SK-N-SH (cell line): ENCODE data around the gene MTA3. TPM values are rescaled to one million over a fixed set of nuclear protein-coding genes. Genes with fewer than 3 reads are reported as not detected.
A peak's percentile ranks its signal among the peaks of the same experiment; 100 is the strongest.

Experiments
- CTCF ChIA-PET: fragments of 300-600, 350-600 bp; formaldehyde crosslinking; extraction: SDS; loops from one replicate; lab custom pipeline; 2021; lab: Yijun Ruan, JAX
- POLR2A ChIA-PET: fragments of 350-600 bp; sonication (Branson Sonifier 250); formaldehyde crosslinking; extraction: SDS; loops from one replicate; lab custom pipeline; 2020; ENCODE audit warnings: antibody characterized with exemption, inconsistent platforms; lab: Yijun Ruan, JAX
- DNase-seq: peaks from one replicate; pipeline ENCODE4 v3.0.0; 2012
- H2AFZ ChIP-seq: fragments of 200-600 bp; sonication (generic); 2 replicates; pipeline ENCODE4 v1.8.1; 2016; ENCODE audit warnings: antibody characterized with exemption, mild to moderate bottlenecking, low read depth
- H3F3A ChIP-seq: fragments of 200-600 bp; sonication (generic); replicated peaks from 2 replicates; pipeline ENCODE3; 2016; ENCODE audit warnings: antibody characterized with exemption, mild to moderate bottlenecking; ENCODE audit not compliant: insufficient read depth
- H3K27ac ChIP-seq, 2 experiments: fragments of 200-500 bp in 1 of 2; fragments of 200-600 bp in 1 of 2; sonication (Bioruptor generic) in 1 of 2; sonication (generic), shearing (Covaris generic) in 1 of 2; 2 replicates each; pipeline versions ENCODE4 v1.5.1 to v1.6.1; 2014 to 2016; ENCODE audit warnings: low read depth in 2 of 2, inconsistent platforms in 1 of 2, low read length in 1 of 2, mild to moderate bottlenecking in 1 of 2, mixed read lengths in 1 of 2
- H3K27me3 ChIP-seq: fragments of 200-600 bp; sonication (generic), shearing (Covaris generic); 2 replicates; pipeline ENCODE4 v1.6.1; 2016; ENCODE audit warnings: mixed run types; ENCODE audit not compliant: insufficient read depth
- H3K36me3 ChIP-seq, 2 experiments: fragments of 200-500 bp in 1 of 2; fragments of 200-600 bp in 1 of 2; sonication (Bioruptor generic) in 1 of 2; sonication (generic) in 1 of 2; replicated peaks in 1 of 2; 2 replicates each; pipeline versions ENCODE3 to v1.5.1; 2014 to 2016; ENCODE audit warnings: low read length in 1 of 2, mild to moderate bottlenecking in 1 of 2; ENCODE audit not compliant: insufficient read depth in 2 of 2, control insufficient read depth in 1 of 2
- H3K4me1 ChIP-seq, 2 experiments: fragments of 200-500 bp in 1 of 2; fragments of 200-600 bp in 1 of 2; sonication (Bioruptor generic) in 1 of 2; sonication (generic), shearing (Covaris generic) in 1 of 2; 2 replicates each; pipeline versions ENCODE4 v1.5.1 to v1.6.1; 2014 to 2016; ENCODE audit warnings: low read depth in 1 of 2, low read length in 1 of 2, mixed run types in 1 of 2; ENCODE audit not compliant: insufficient read depth in 2 of 2, control insufficient read depth in 1 of 2
- H3K4me2 ChIP-seq: fragments of 200-600 bp; sonication (generic), shearing (Covaris generic); 2 replicates; pipeline ENCODE4 v1.6.1; 2017; ENCODE audit warnings: mixed run types
- H3K4me3 ChIP-seq, 2 experiments: fragments of 200-500 bp in 1 of 2; fragments of 200-600 bp in 1 of 2; sonication (Bioruptor generic) in 1 of 2; sonication (generic), shearing (Covaris generic) in 1 of 2; 2 replicates each; pipeline versions ENCODE4 v1.5.1 to v1.8.1; 2014 to 2016; ENCODE audit warnings: low read depth in 2 of 2, inconsistent platforms in 1 of 2, low read length in 1 of 2, mild to moderate bottlenecking in 1 of 2, mixed read lengths in 1 of 2, moderate library complexity in 1 of 2
- H3K79me2 ChIP-seq: fragments of 200-600 bp; sonication (generic); 2 replicates; pipeline ENCODE4 v1.8.1; 2017; ENCODE audit warnings: mild to moderate bottlenecking; ENCODE audit not compliant: insufficient read depth
- H3K9ac ChIP-seq: fragments of 200-600 bp; sonication (generic); 2 replicates; pipeline ENCODE4 v1.6.1; 2017; ENCODE audit warnings: mixed run types
- H3K9me2 ChIP-seq: fragments of 200-600 bp; sonication (generic); 2 replicates; pipeline ENCODE4 v1.6.1; 2017; ENCODE audit warnings: mixed run types
- H3K9me3 ChIP-seq: fragments of 200-600 bp; sonication (generic); 2 replicates; pipeline ENCODE4 v1.6.1; 2017; ENCODE audit warnings: mixed run types, mild to moderate bottlenecking, moderate library complexity
- H4K20me1 ChIP-seq: fragments of 200-600 bp; sonication (generic); 2 replicates; pipeline ENCODE4 v1.6.1; 2017; ENCODE audit warnings: mild to moderate bottlenecking, mixed run types; ENCODE audit not compliant: insufficient read depth
- CHD2 ChIP-seq: fragments of 150-350 bp; IDR thresholded peaks from 2 replicates; pipeline ENCODE4 v1.6.1; 2018; ENCODE audit warnings: low read length; ENCODE audit not compliant: partially characterized antibody
- ELF1 ChIP-seq: IDR thresholded peaks from 2 replicates; pipeline ENCODE4 v1.4.0; 2012
- EP300 ChIP-seq, 2 experiments: IDR thresholded peaks; 2 replicates each; pipeline versions ENCODE4 v1.4.0 to v1.6.1; 2012; ENCODE audit warnings: borderline replicate concordance in 1 of 2, low read depth in 1 of 2, low read length in 1 of 2
- FOXJ3 ChIP-seq: sonication (generic); formaldehyde crosslinking; IDR thresholded peaks from 2 replicates; pipeline ENCODE4 v1.5.1; 2020; ENCODE audit warnings: mild to moderate bottlenecking, missing genetic modification reagents
- GABPA ChIP-seq: IDR thresholded peaks from 2 replicates; pipeline ENCODE4 v1.4.0; 2012; ENCODE audit warnings: low read depth, mild to moderate bottlenecking
- GATA2 ChIP-seq: sonication (generic); formaldehyde crosslinking; IDR thresholded peaks from 2 replicates; pipeline ENCODE4 v1.5.0; 2020; ENCODE audit warnings: mild to moderate bottlenecking, missing genetic modification reagents
- JUND ChIP-seq: IDR thresholded peaks from 2 replicates; pipeline ENCODE4 v1.4.0; 2012
- RCOR1 ChIP-seq: fragments of 150-350 bp; IDR thresholded peaks from 2 replicates; pipeline ENCODE4 v1.6.1; 2017; ENCODE audit warnings: antibody characterized with exemption, low read length
- REST ChIP-seq: IDR thresholded peaks from 2 replicates; pipeline ENCODE4 v1.6.1; 2012; ENCODE audit warnings: mild to moderate bottlenecking, low read depth, low read length, moderate library complexity
- RFX5 ChIP-seq: IDR thresholded peaks from 2 replicates; pipeline ENCODE4 v1.6.1; 2012; ENCODE audit warnings: mild to moderate bottlenecking, improper control_type of control experiment, low read length
- RXRA ChIP-seq: IDR thresholded peaks from 2 replicates; pipeline ENCODE4 v1.4.0; 2012; ENCODE audit warnings: low read depth, mild to moderate bottlenecking, borderline replicate concordance
- SIN3A ChIP-seq: IDR thresholded peaks from 2 replicates; pipeline ENCODE4 v1.6.1; 2012; ENCODE audit warnings: low read depth, mild to moderate bottlenecking, low read length, moderate library complexity, borderline replicate concordance
- SMC3 ChIP-seq: IDR thresholded peaks from 2 replicates; pipeline ENCODE4 v1.6.1; 2012; ENCODE audit warnings: low read depth, low read length, improper control_type of control experiment
- TEAD4 ChIP-seq: IDR thresholded peaks from 2 replicates; pipeline ENCODE4 v1.4.0; 2012; ENCODE audit warnings: mild to moderate bottlenecking, borderline replicate concordance; ENCODE audit not compliant: insufficient read depth
- USF2 ChIP-seq: fragments of 150-350 bp; IDR thresholded peaks from 2 replicates; pipeline ENCODE4 v1.6.1; 2017; ENCODE audit warnings: antibody characterized with exemption, low read length, low read depth, borderline replicate concordance
- YY1 ChIP-seq: IDR thresholded peaks from 2 replicates; pipeline ENCODE4 v1.4.0; 2012; ENCODE audit warnings: low read depth, mild to moderate bottlenecking
- ZBTB33 ChIP-seq: IDR thresholded peaks from 2 replicates; pipeline ENCODE4 v1.4.0; 2012; ENCODE audit warnings: low read depth, borderline replicate concordance
- WGBS: methylation state at CpG from one replicate; pipeline ENCODE4 v1.1.6; 2017; ENCODE audit warnings: low lambda C conversion rate; 5-methylcytosine and 5-hydroxymethylcytosine counted together
- polyA plus RNA-seq, 3 experiments: library from polyadenylated mRNA; depleted of rRNA; stranded (reverse); fragments of >200 nt; gene quantifications; 2 replicates each; pipeline ENCODE4 v1.2.3, GENCODE V29; 2012

Gene MTA3
- polyA plus RNA-seq (2012; rRNA removed): 30.8 and 32.3 TPM in 2 replicates
- polyA plus RNA-seq (2012; cell fraction: cytosol; rRNA removed): 39.0 and 41.4 TPM in 2 replicates
- polyA plus RNA-seq (2012; cell fraction: nucleus; rRNA removed): 38.4 and 42.7 TPM in 2 replicates

- Histone ChIP-seq H3F3A (peaks cover 8% of the 10 kb centered on the region), H3K9me2 (no peaks in the 10 kb centered on the region), H2AFZ (peak within 1 kb of the TSS; percentile 70), H3K9me3 (no peaks in the 10 kb centered on the region), H3K4me1 (peaks cover 0 to 12% of the 10 kb centered on the region in 2 experiments; a peak in 2 of 4 replicates), H4K20me1 (no peaks in the 10 kb centered on the region), H3K4me3 (peak within 1 kb of the TSS; percentile 63 to 78), H3K27me3 (no peaks in the 10 kb centered on the region), H3K36me3 (peaks cover 0 to 8% of the 10 kb centered on the region in 2 experiments), H3K4me2 (peak within 1 kb of the TSS; percentile 96), H3K9ac (peak within 1 kb of the TSS; percentile 77), H3K79me2 (peaks cover 43% of the 10 kb centered on the region), H3K27ac (peak within 1 kb of the TSS; percentile 40 to 88)
- 1% methylated on average over 34 of the region's 67 CpGs for WGBS
- POLR2A ChIA-PET: interaction anchor here (0.8 to 0.9 kb wide), 3 partner anchors 10 to 241 kb away, joined by 3 to 5 read pairs (median 3); no protein-coding TSS in a partner anchor
- TF ChIP-seq JUND: no peak
- no peak for TF ChIP-seq USF2
- TF ChIP-seq CHD2: peak; percentile 89
- TF ChIP-seq SIN3A: no peak
- no peak for TF ChIP-seq EP300 (IDR thresholded peaks at IDR 0.05; ENCODE audit: borderline replicate concordance in 1 of 2, low read depth in 1 of 2, low read length in 1 of 2)
- no peak for TF ChIP-seq TEAD4
- no peak for TF ChIP-seq SMC3
- TF ChIP-seq RFX5: no peak
- peak; percentile 68; the same call in 1 of the 2 replicates for TF ChIP-seq YY1
- no peak for TF ChIP-seq RXRA
- no peak for TF ChIP-seq ZBTB33
- TF ChIP-seq RCOR1: no peak
- DNase-seq: peak; percentile 93
- CTCF ChIA-PET: interaction anchor here (1.0 to 4.8 kb wide), 2 partner anchors 35 to 95 kb away, joined by 3 to 27 read pairs; no protein-coding TSS in a partner anchor
Observed at GRCh38 chr2:42568401-42569115, at the start of gene MTA3. TSS of gene MTA3 (plus strand) at chr2:42568632. CDS start at chr2:42568746, 114 bp downstream.

- Histone ChIP-seq H3F3A (no peaks in the 10 kb centered on the region), H3K9ac (no peak overlapping the region), H3K4me1 (no peaks in the 10 kb centered on the region), H3K9me3 (no peaks in the 10 kb centered on the region), H3K27me3 (no peaks in the 10 kb centered on the region), H4K20me1 (no peaks in the 10 kb centered on the region), H3K9me2 (no peaks in the 10 kb centered on the region), H3K4me3 (no peak overlapping the region), H3K36me3 (no peaks in the 10 kb centered on the region), H2AFZ (no peak overlapping the region), H3K27ac (no peak overlapping the region), H3K79me2 (no peaks in the 10 kb centered on the region), H3K4me2 (no peak overlapping the region)
- POLR2A ChIA-PET: no interaction called here
- no peak for DNase-seq
- CTCF ChIA-PET: no interaction called here
- WGBS: 88% methylated on average over 8 of the region's 8 CpGs
- TF ChIP-seq SIN3A (no peak), GABPA (no peak), USF2 (no peak), REST (no peak), RXRA (no peak), EP300 (IDR thresholded peaks at IDR 0.05; ENCODE audit: borderline replicate concordance in 1 of 2, low read depth in 1 of 2, low read length in 1 of 2) (no peak), SMC3 (no peak), ELF1 (no peak), RCOR1 (no peak), JUND (no peak), GATA2 (CRISPR knock-in tag) (no peak), RFX5 (no peak), FOXJ3 (CRISPR knock-in tag) (no peak)
Observed at GRCh38 chr2:42519624-42520023, 48.8 kb upstream of the MTA3 start.
